NCI-H1417 treated with DMSO at 0.1 percent for 48 hours (cell line): ENCODE measurements around the gene FAXDC2.

Experiments
- DNase-seq: peaks from one replicate; lab custom pipeline; 2025; lab: John Stamatoyannopoulos, UW

FAXDC2 gene

DNA sequence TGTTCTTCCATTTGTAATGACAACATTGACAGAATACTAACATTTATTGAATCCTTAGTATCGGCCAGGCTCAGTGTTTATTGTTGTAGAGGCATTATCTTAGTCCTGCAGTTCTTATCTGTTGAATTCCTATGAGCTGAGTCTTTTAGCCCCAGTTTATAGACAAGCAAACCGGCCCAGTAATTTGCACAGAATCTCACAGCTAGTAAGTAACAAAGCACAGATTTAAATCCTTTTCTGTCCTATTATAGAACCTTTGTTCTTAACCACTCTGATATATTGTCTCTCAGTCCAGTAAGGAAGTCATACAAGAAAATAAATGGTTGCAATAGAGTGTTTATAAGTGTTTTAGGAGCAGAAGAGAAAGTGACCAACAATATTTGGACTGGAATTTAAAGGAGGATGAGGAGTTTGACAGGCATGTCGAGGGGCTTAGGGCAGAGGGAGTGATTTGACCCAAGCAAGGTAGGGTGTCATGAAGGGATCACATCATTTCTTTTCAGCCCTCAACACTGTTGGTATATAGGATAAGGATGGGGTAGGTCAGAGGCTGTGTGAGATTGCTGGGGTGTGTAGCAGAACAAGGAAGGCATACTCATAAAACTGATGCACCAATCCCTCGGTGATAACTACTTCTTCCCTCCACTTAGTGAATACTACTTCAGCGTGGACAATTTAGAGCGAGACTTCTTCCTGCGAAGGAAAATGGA is 55.7 kb downstream of the FAXDC2 start:
- DNase-seq, result no peak

DNA sequence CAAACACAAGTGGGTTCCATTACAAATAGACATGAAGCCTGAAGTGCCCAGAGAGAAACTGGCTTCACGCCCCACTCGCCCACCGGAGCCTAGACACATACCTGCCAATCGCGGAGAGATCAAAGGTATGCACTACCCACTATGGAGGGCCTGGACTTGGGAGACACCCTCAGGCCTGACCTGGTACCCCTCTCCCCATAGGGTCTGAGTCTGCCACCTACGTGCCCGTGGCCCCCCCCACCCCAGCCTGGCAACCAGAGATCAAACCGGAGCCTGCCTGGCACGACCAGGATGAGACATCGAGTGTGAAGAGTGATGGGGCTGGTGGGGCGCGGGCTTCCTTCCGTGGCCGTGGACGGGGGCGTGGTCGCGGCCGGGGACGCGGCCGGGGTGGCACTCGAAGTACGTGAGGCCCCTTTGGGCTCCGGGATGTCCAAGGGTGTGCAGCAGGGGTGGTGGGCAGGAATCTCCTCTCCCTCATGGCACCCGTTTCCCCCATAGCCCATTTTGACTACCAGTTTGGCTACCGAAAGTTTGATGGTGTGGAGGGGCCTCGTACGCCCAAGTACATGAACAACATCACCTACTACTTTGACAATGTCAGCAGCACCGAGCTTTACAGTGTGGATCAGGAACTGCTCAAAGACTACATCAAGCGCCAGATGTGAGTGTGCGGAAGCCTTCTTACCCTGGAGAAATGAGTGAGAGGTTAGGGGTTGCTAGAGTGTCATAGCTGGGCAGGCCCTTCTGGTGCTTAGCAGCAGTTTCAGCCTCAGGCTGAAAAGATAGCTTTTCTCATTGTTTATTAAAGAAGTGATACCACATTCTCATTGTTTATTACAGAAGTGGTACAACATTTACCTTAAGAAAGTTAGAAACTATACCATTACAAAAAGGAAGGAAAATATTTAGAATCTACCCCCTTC is 56.5 kb downstream of the FAXDC2 start:
- no peak for DNase-seq

DNA sequence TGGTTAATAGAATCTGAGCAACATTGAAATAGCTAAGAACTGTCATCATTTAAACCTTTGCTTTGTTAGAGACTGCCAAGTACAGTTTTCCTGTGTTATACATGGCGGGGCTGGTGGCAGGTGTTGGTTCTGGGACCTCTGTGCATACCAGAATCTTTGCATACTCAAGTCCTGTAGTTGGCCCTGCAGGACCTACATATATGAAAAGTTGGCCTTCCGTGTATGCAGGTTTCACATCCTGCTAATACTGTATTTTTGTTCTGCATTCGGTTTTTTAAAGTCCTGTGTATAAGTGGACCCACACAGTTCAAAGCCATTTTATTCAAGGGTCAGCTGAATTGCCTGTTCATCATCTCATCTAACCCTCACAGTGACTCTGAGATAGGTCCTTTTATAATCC is 58.9 kb downstream of the FAXDC2 start:
- no peak for DNase-seq

DNA sequence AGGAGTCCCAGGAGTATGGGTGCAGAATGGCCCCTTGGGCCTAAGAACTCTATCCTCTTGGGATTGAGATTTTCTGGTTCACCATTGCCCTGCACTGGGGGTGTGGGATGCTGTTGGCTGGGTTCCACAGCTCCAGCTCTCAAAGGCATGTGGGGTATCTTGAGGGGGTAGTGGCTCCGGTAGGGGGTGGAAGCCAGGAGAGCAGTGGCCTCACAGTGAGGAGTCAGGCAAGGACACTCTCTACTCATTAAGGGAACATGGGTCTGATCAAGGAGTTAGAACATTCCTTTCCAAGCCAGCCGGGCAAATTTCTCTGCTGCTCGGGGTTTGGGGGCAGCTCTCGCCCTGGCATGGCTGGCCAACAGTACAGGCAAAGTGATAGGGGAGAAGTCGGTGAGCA is 62.2 kb downstream of the FAXDC2 start:
- DNase-seq, result no peak

DNA sequence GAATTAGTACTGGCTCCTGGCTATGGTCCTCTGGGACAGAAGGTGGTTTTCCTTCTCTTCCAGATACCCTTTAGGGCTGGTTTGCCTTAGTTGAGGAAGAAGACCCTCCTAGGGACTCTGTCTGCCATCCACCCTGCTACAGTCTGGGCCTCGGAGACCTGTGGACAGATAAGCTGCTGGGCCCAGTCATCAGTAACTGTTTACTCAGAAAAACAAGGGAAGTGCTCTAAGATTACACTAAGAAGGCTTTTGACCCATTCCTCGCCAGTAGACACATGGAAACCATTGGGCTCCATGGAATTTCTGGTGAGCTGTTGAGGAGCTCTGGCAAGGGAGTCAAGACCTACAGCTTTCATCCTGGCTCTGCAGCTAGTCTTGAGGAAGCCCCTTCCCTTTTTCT is 64.0 kb downstream of the FAXDC2 start:
- DNase-seq, result no peak

DNA sequence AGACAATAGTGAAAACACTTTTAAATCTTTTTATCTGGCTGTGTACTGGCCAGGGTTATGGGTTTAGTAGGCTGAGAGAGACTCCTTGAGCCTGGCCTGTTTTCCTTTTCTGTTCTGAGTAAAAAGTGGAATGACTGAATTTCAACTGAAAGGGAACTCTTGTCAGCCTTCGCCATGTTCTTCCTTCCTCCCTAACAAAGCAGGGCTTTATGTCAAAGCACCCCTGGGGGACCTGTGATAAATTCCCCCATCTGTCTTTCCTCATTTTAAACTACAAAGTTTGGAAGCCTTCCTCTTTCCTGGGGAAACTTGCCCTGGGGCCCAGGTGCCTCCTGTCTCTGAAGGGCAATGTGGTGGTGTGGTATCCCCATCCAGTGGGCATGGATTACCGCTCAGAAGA is 65.5 kb downstream of the FAXDC2 start:
- DNase-seq, result no peak

DNA sequence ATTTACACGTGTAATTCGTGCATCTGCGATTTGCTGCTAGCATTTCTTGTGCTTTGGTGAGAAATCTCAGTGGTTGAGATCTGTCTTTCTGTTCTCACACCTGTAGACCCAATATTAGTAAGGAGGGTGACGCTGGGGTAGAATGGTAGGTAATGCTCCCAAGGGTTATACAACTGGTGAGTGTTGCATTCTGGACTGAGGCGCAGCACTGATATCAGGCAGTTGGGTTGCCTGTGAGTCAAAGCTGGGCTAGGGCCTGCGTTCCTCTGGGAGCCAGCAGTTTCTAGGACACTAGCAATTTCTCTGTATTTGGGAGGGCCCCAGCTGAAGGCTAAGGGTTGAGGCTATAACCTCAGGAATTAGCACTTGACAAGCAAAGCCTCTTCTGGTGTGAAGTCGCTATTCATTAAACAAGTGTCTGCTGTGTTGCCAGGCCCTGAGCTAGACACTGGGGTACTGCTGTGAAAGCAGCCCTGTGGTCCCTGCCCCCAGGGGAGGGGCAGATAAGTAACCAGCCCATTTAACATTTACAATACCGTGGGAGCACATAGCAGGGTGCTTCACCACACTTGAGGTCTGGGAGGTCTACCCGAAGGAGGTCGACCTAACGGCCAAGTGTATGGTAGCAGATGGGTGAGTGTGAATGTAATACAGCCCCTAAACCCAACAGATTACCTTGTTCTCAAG is 66.5 kb downstream of the FAXDC2 start:
- no peak for DNase-seq

DNA sequence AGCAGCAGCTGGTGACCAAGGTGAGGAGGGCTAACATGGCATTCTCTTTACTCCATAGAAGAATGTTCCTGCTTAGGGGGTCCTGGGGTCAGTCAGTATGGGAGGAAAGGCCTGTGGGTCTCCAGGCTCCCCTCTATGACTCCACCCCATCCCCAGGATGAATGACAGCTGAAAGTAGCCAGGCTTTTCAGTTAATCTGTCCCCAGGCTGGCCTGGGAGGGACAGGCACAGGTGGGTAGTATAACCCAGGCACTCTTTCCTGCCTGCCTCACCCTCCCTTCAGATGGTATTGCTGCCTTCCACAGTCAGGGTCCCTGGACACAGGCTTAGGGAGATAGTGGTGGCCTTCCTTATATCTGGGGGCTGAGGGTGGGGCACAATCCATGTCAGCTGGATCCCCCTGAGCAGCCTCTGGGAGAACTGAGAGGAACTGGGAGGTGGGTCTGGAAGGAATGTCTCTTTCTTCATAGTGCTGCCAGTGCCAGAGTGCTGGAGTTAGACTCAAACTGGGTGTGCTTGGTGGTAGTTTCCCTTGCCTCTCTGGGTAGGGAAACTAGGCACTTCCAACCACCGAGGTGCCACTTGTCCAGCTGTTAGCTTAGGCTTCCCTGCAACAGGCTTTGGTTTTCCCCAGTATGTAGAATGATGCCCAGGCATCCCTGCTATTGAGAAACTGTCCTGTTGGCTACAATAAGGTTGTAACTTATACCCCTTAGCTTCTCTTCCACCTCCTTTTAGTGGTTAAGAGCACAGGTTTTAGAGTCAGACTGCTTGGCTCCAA is 67.4 kb downstream of the FAXDC2 start:
- no peak for DNase-seq

DNA sequence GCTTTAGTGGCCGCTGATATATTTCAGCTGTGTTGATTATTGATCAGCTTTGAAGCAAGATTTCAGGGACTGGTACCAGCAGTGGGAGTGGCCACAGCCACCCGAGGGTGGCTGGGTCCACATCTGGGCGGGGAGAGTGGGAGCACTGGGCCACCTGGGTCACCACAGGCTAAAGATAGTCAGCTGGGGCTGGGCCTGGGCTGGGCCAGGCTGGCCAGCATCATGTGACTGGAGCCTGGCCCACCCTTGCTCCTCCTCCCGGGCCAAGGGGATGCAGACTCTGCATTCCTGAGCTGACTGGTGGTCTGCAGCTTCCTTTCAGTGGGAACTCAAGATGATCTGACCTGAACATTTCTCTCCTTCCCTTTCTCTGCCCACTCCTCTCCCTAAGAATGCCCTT is 68.1 kb downstream of the FAXDC2 start:
- no peak for DNase-seq

DNA sequence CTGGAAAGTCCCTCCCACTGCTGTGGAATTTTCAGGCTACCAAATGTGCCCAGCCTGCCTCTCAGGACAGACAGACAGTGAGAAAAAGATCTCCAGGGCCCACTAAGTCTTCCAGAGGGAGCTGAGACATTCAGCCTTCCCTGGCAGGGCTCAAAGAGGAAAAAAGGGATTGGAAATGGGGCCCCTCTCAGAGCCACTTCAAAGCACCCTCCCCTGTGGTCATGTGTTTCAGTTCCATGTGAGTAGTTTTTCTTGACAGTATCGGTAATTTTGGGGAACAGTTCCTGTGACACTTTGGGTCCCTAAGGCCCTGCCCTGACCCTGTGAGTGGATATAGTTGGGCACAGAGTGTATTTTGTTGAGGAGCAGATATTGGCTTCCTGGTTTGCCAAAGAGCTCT is 70.3 kb downstream of the FAXDC2 start:
- DNase-seq, result no peak

DNA sequence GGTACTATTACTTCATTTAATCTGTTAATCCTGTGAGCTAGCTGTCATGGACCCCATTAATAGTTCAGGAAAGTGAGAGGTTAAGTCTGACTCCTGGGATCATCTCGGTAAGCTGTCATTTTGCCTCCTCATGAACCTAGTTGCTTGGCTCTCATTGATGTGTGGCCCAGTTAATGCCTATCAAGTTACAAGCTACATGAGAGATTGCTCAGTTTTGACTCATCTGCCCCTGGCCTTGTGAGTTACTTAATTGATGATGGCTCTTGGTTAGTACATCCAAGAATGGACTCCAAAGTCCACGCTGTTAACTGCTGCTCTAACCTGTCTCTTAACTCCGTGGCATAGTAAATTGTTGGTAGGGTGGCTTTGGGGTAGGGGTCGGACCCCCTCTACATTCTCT is 71.3 kb downstream of the FAXDC2 start:
- no peak for DNase-seq

DNA sequence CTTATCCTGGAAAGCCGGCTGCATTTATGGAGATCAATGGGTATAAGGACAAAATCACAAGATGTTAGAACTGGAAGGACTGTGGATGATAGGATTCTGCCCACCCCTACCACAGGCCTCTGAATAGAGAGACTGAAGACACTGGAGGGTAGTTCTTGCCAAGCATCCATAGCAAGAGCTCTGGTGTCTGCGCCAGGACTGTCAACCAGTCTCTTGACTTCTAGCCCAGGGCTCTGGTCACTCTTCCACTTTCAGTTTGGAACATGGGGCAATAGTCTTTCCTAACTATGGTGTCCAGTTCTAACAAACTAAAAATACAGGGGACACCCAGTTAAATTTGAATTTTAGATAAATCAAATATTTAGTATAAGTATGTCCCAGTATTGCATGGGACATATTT is 71.9 kb downstream of the FAXDC2 start:
- no peak for DNase-seq

DNA sequence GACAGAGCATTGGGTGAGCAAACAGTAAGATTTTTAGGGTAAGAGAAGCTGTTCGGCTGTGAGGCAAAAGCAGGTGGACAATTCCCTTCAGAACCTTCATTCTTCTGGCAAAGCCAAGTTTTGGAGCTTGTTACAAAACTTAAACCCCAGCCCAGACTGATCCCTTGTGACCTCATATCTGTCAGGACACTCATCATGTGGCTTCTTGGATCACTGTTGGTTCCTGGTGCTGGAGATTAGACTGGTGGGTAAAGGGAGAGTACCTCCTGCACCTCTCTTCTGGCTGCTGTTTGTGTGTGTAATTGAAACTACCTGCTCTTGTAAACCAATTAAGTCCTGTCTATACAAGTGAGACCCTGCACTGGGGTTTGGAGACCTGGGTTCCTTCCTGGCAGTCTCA is 74.2 kb downstream of the FAXDC2 start:
- DNase-seq, result no peak

DNA sequence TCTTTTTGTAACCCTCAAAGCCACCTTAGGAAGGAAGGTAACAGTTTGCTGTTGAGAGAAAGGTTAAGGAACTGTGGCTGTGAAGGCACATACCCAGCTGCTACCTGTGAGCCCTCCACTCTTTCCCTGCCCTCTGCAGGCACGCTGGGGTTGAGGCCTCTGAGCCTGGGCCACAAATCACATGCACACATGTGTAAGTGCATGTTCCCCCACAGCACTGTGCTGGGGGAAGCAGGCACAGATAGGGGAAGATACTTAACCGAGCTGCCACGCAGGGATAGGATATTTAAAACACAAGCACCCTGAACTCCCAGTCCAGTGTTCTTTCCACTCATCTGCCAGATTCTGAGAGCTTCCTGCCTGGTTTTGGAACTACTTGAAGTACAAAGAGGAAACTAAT is 77.1 kb downstream of the FAXDC2 start:
- no peak for DNase-seq

DNA sequence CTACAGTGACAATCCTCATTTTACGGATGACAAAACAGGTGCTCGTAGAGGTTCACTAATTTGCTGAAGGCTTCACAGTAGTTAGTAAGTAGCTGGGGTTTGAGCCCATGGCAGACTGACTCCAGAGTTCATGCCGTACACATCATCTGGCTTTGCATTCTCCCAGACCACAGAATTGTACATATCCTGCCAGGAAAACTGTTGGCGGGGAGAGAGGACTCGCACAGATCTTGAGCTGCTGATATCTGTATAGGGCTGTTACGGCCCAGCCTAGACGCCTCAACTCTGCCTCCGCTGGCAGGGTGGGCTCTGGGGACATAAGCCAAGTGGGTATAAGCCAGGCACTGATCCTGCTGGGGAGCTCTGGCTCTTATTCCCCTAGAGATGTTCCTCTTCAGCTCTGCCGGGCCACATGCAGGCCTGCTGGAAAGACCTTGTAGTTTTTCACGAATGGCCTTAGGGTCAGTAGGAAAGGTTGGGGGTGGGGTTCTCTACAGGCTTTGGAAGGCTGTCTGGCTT is 79.0 kb downstream of the FAXDC2 start:
- DNase-seq, result no peak

DNA sequence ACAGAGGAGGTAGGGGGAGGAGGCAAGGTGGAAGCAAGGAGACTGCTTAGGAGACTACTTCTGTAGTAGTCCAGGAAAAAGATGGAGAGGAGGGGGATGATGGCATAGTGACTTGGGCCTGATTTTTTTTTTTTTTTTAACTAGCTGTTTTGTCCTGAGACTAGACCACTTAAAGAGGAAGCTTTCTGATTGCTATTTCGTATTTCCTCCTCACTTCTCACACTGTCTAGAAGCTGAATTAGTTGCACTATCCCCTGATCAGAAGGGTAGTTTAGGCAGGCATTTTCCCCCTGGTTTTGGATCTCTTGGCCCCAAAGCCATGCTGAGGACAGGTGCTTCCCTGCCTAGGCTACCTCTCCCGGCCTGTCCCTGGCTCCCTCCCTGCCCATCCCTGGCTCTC is 80.3 kb downstream of the FAXDC2 start:
- no peak for DNase-seq
